ENCODE results near the gene C9orf43.
"Not testable (repeated sequence)": the region's sequence is repeated elsewhere in the genome, so short reads cannot be mapped to it uniquely, and the experiment has no call there.

C9orf43 gene

GRCh38 chr9:113410207-113410864 lies at the start of gene C9orf43, which contains the start of gene POLE3:
Gene C9orf43 (plus strand): TSS chr9:113410747. CDS start chr9:113413494, 2,747 bp downstream.
Gene POLE3 (minus strand): TSS chr9:113410675. CDS start chr9:113410293, 382 bp downstream.
- DNase-seq, result peak; percentile 99

GRCh38 chr9:113361304-113362018 lies 49.1 kb upstream of the C9orf43 start:
- peak; percentile 19 for DNase-seq

GRCh38 chr9:113363336-113363735 lies 47.2 kb upstream of the C9orf43 start:
- DNase-seq, result no peak

GRCh38 chr9:113364951-113365350 lies 45.6 kb upstream of the C9orf43 start:
- no peak for DNase-seq

- not testable (repeated sequence) for DNase-seq
Observed at GRCh38 chr9:113365652-113366051, 44.9 kb upstream of the C9orf43 start.

GRCh38 chr9:113368348-113368981 lies 42.1 kb upstream of the C9orf43 start:
- no peak for DNase-seq

- DNase-seq, result no peak
Observed at GRCh38 chr9:113368982-113369854, 41.3 kb upstream of the C9orf43 start.

GRCh38 chr9:113369855-113370140 lies 40.7 kb upstream of the C9orf43 start:
- DNase-seq, result no peak

- DNase-seq, result peak; percentile 35
Observed at GRCh38 chr9:113370806-113371325, 39.7 kb upstream of the C9orf43 start.

- DNase-seq, result no peak
Observed at GRCh38 chr9:113372059-113372458, 38.5 kb upstream of the C9orf43 start.

GRCh38 chr9:113373256-113373655 lies 37.3 kb upstream of the C9orf43 start:
- peak; percentile 13 for DNase-seq

- no peak for DNase-seq
Observed at GRCh38 chr9:113373676-113374392, 36.7 kb upstream of the C9orf43 start.

GRCh38 chr9:113375057-113376023 lies 35.2 kb upstream of the C9orf43 start:
- DNase-seq, result no peak

GRCh38 chr9:113376634-113377567 lies 33.6 kb upstream of the C9orf43 start, which contains the start of gene HDHD3:
Gene HDHD3 (minus strand): TSS chr9:113376986. CDS start chr9:113374354, 2,632 bp downstream.
- peak; percentile 93 for DNase-seq

GRCh38 chr9:113379094-113379828 lies 31.3 kb upstream of the C9orf43 start:
- not testable (repeated sequence) for DNase-seq

GRCh38 chr9:113379829-113380210 lies 30.7 kb upstream of the C9orf43 start:
- not testable (repeated sequence) for DNase-seq

- peak; percentile 64 for DNase-seq
Observed at GRCh38 chr9:113380869-113381378, 29.6 kb upstream of the C9orf43 start.

GRCh38 chr9:113381441-113381840 lies 29.1 kb upstream of the C9orf43 start:
- not testable (repeated sequence) for DNase-seq
